Measurements from ENCODE around the gene LHX6. TPM values are rescaled to one million over a fixed set of nuclear protein-coding genes. Genes with fewer than 3 reads are reported as not detected.

The LHX6 gene
- total and polyA plus RNA-seq, 9 of the 15 experiments (the other 6 are each of a cell fraction or from before 2014, with no cell fraction given): 2.8 to 16.3 (median 7.9) TPM

- TF ChIP-seq GTF2A2 (tag; IDR thresholded peaks at IDR 0.05): no peak
- peak; percentile 83 for TF ChIP-seq ETV1 (tag; conservative IDR thresholded peaks at IDR 0.05; ENCODE audit: low read depth)
- no peak for TF ChIP-seq SP2 (IDR thresholded peaks at IDR 0.05; ENCODE audit: extremely low read depth, low read depth, low read length, poor library complexity, severe bottlenecking)
- peak; percentile 2 for TF ChIP-seq NFYB (IDR thresholded peaks at IDR 0.05; ENCODE audit: extremely low read depth, insufficient read length)
- TF ChIP-seq RBM14 (IDR thresholded peaks at IDR 0.05; ENCODE audit: borderline replicate concordance, insufficient read depth, low read depth, low read length): no peak
- TF ChIP-seq ZFP30 (CRISPR knock-in tag; IDR thresholded peaks at IDR 0.05; ENCODE audit: borderline replicate concordance): no peak
- TF ChIP-seq, protein P1, sequence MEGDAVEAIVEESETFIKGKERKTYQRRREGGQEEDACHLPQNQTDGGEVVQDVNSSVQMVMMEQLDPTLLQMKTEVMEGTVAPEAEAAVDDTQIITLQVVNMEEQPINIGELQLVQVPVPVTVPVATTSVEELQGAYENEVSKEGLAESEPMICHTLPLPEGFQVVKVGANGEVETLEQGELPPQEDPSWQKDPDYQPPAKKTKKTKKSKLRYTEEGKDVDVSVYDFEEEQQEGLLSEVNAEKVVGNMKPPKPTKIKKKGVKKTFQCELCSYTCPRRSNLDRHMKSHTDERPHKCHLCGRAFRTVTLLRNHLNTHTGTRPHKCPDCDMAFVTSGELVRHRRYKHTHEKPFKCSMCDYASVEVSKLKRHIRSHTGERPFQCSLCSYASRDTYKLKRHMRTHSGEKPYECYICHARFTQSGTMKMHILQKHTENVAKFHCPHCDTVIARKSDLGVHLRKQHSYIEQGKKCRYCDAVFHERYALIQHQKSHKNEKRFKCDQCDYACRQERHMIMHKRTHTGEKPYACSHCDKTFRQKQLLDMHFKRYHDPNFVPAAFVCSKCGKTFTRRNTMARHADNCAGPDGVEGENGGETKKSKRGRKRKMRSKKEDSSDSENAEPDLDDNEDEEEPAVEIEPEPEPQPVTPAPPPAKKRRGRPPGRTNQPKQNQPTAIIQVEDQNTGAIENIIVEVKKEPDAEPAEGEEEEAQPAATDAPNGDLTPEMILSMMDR (IDR thresholded peaks at IDR 0.05 in 2 of 3, conservative IDR thresholded peaks at IDR 0.05 in 1 of 3; ENCODE audit: insufficient read depth in 2 of 3, low read depth in 1 of 3, low read length in 3 of 3): 0 out of 6 replicates have a peak, but pooled peaks of 1 of the 3 experiments have one; percentile 6
- no peak for TF ChIP-seq ZNF445 (CRISPR knock-in tag; IDR thresholded peaks at IDR 0.05; ENCODE audit: low read depth)
- TF ChIP-seq, protein P2, sequence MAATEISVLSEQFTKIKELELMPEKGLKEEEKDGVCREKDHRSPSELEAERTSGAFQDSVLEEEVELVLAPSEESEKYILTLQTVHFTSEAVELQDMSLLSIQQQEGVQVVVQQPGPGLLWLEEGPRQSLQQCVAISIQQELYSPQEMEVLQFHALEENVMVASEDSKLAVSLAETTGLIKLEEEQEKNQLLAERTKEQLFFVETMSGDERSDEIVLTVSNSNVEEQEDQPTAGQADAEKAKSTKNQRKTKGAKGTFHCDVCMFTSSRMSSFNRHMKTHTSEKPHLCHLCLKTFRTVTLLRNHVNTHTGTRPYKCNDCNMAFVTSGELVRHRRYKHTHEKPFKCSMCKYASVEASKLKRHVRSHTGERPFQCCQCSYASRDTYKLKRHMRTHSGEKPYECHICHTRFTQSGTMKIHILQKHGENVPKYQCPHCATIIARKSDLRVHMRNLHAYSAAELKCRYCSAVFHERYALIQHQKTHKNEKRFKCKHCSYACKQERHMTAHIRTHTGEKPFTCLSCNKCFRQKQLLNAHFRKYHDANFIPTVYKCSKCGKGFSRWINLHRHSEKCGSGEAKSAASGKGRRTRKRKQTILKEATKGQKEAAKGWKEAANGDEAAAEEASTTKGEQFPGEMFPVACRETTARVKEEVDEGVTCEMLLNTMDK (IDR thresholded peaks at IDR 0.05; ENCODE audit: borderline replicate concordance, insufficient read depth, low read depth, low read length, poor library complexity, severe bottlenecking): no peak
- TF ChIP-seq SPI1 (IDR thresholded peaks at IDR 0.05; ENCODE audit: borderline replicate concordance, low read depth, low read length): 0 out of 2 replicates have a peak, but pooled peaks have one; percentile 3
- TF ChIP-seq RBM39 (optimal IDR thresholded peaks at IDR 0.05; ENCODE audit: low read depth, low read length): no peak
- TF ChIP-seq POLR2AphosphoS5 (IDR thresholded peaks at IDR 0.05; ENCODE audit: control insufficient read depth, insufficient read depth, low read depth, low read length): peak; percentile 87; the same call in 1 of the 2 replicates
- no peak; the same call in 1 of the 2 replicates for TF ChIP-seq CUX1 (CRISPR knock-in tag; IDR thresholded peaks at IDR 0.05)
- TF ChIP-seq ASH1L (IDR thresholded peaks at IDR 0.05; ENCODE audit: borderline replicate concordance, low read depth, partially characterized antibody): peak; percentile 36
- TF ChIP-seq NR2C2 (CRISPR knock-in tag; IDR thresholded peaks at IDR 0.05): peak; percentile 89
- TF ChIP-seq NR2C2 (tag; IDR thresholded peaks at IDR 0.05): peak; percentile 95
- no peak for TF ChIP-seq TARDBP (IDR thresholded peaks at IDR 0.05)
Observed at GRCh38 chr9:122264360-122265148, 35.8 kb upstream of the LHX6 start, which contains the start of the genes MRRF and RBM18 (continued).

Measured in K562 (cell line).